ENCODE results near the gene CD38.

GRCh38 chr4:15742083-15742582 lies 36.0 kb upstream of the CD38 start:
- no peak for TF ChIP-seq POLR2AphosphoS5 (IDR thresholded peaks at IDR 0.05)
- TF ChIP-seq CTCF (IDR thresholded peaks at IDR 0.05): no peak

Data from sigmoid colon (tissue), 4 donors.